Pancreas (tissue), 10 donors: Measurements from ENCODE around the gene KIAA1143. TPM values are rescaled to one million over a fixed set of nuclear protein-coding genes. Genes with fewer than 3 reads are reported as not detected.

Source experiments
- ATAC-seq, 4 donors: fragments of 200-7000 bp; cut with Tn5 transposase; one replicate each; pipeline versions ENCODE4 v1.8.0 to v1.9.1; 2020; ENCODE audit warnings: mild to moderate bottlenecking in 4 of 4, moderate library complexity in 4 of 4
- DNase-seq, 6 donors: peaks; one replicate each; pipeline ENCODE4 v3.0.0-alpha.2; 2020
- FAIRE-seq: peaks from 2 replicates; lab custom pipeline; 2012; peaks lifted over from hg19 to GRCh38; lab: Jason Lieb, UNC
- H3K27ac ChIP-seq, 4 donors: fragments of 200-600 bp; sonication (generic); 1 replicate in 3 of 4; 2 replicates in 1 of 4; pipeline versions ENCODE4 v1.5.0 to v1.8.0; 2020
- H3K27me3 ChIP-seq, 4 donors: fragments of 200-600 bp; one replicate each; pipeline ENCODE4 v1.8.0; 2021
- H3K36me3 ChIP-seq, 3 donors: fragments of 200-600 bp; sonication (generic) in 1 of 3; one replicate each; pipeline versions ENCODE4 v1.5.0 to v1.8.0; 2020 to 2021
- H3K4me1 ChIP-seq, 3 donors: fragments of 200-600 bp; one replicate each; pipeline ENCODE4 v1.8.0; 2021
- H3K4me3 ChIP-seq, 4 donors: fragments of 200-600 bp; sonication (generic) in 2 of 4; one replicate each; pipeline versions ENCODE4 v1.5.0 to v1.8.0; 2020 to 2021
- H3K9me3 ChIP-seq, 4 donors: fragments of 200-600 bp; one replicate each; pipeline ENCODE4 v1.8.0; 2021
- CTCF ChIP-seq, 4 donors: fragments of 200-600 bp; sonication (generic) in 3 of 4; IDR thresholded peaks; one replicate each; pipeline versions ENCODE4 v1.5.0 to v1.8.0; 2021; ENCODE audit warnings: antibody characterized with exemption in 4 of 4
- WGBS, 2 donors: extraction: QIAGEN DNeasy Blood & Tissue Kit; methylation state at CpG; one replicate each; pipeline ENCODE4 v1.1.7; 2013; 5-methylcytosine and 5-hydroxymethylcytosine counted together
- intact Hi-C, 3 donors: fragments of 100-400 bp; cut with DNase I; formaldehyde crosslinking; loops; one replicate each; pipeline versions ENCODE4 v1.11.1 to v1.14.2; 2022
- polyA plus RNA-seq, 2 donors: library from polyadenylated mRNA; stranded (reverse); fragments of 200-250 nt; gene quantifications; one replicate each; pipeline ENCODE4 v1.2.3, GENCODE V29; 2013
- total RNA-seq, 6 donors: library from RNA; stranded (reverse); fragmentation: NEBNext Ultra II Directional in 4 of 6; extraction: Animal tissue kit (Norgen Biotek cat#: 25700) in 4 of 6; gene quantifications; one replicate each; pipeline versions ENCODE4 v1.2.1 to v1.2.4, GENCODE V29; 2021 to 2023
- donor health status: healthy with polysubstance abuse.
- donor health status: DM: no; HTN: no; CAD: no; lungs with moderate emphysema.
- donor health status: DM: no; HTN: no; CAD: no.
- donor health status: control.
- donor health status: control.
- donor health status: Bipolar disorder and iron deficiency.
- donor health status: DM: yes; HTN: yes; CAD: no.
- donor health status: DM: no; HTN: no; CAD: no.
- donor health status: DM: no; HTN: no; CAD: no.
- donor health status: DM: yes; HTN: yes; CAD: no.

KIAA1143 gene
- total and polyA plus RNA-seq, 8 donors = 4.3 to 19.3 (median 11.3) TPM

GRCh38 chr3:44762170-44762677, 805 bp upstream of the KIAA1143 start:
- intact Hi-C loops = no loop called here
- FAIRE-seq (no peak), ATAC-seq (no peak), DNase-seq (no peak)
- no peaks in the 10 kb centered on the region for H3K27me3 ChIP-seq
- no peaks in the 10 kb centered on the region for H3K9me3 ChIP-seq
- peak overlapping the region in 3 of 4 donors; percentile 58 to 87 (median 68) for H3K4me3 ChIP-seq
- H3K27ac ChIP-seq = no peak overlapping the region
- no peak for TF ChIP-seq CTCF (IDR thresholded peaks at IDR 0.05)
- H3K4me1 ChIP-seq = no peaks in the 10 kb centered on the region
- WGBS, 2 donors = 0 to 2% methylated on average over 9 of the region's 9 CpGs
- H3K36me3 ChIP-seq = peaks cover 0 to 5% (median 0%) of the 10 kb centered on the region in 3 donors

- FAIRE-seq (no peak), ATAC-seq (peak in 2 of 4 donors; percentile 10 to 36), DNase-seq (no peak)
- Histone ChIP-seq H3K27me3 (no peaks in the 10 kb centered on the region), H3K36me3 (peaks cover 0 to 5% (median 0%) of the 10 kb centered on the region in 3 donors), H3K27ac (peak overlapping the region in 3 of 4 donors; percentile 34 to 51 (median 39)), H3K4me3 (peak overlapping the region; percentile 58 to 87 (median 70)), H3K9me3 (no peaks in the 10 kb centered on the region), H3K4me1 (no peaks in the 10 kb centered on the region)
- intact Hi-C loops = no loop called here
- TF ChIP-seq CTCF (IDR thresholded peaks at IDR 0.05) = no peak
- 0 to 1% methylated on average over 15 of the region's 15 CpGs for WGBS, 2 donors
Measured at GRCh38 chr3:44761101-44761423, 357 bp downstream of the KIAA1143 start.

- Histone ChIP-seq H3K36me3 (peaks cover 0 to 36% (median 24%) of the 10 kb centered on the region in 3 donors), H3K27me3 (no peaks in the 10 kb centered on the region), H3K4me3 (no peak overlapping the region), H3K4me1 (no peaks in the 10 kb centered on the region), H3K9me3 (peaks cover 0 to 22% (median 6%) of the 10 kb centered on the region in 4 donors), H3K27ac (no peak overlapping the region)
- ATAC-seq (no peak), DNase-seq (no peak), FAIRE-seq (no peak)
- WGBS, 2 donors = 95 to 96% methylated on average over 3 of the region's 3 CpGs
- no peak for TF ChIP-seq CTCF (IDR thresholded peaks at IDR 0.05)
- intact Hi-C loops = no loop called here
Measured at GRCh38 chr3:44734646-44735168, 26.7 kb downstream of the KIAA1143 start.

- peaks cover 0 to 2% (median 0%) of the 10 kb centered on the region in 3 donors for H3K4me1 ChIP-seq
- peak; percentile 92 to 98 (median 94) for DNase-seq
- intact Hi-C loops = no loop called here
- 0 to 1% methylated on average over 43 to 46 of the region's 46 CpGs for WGBS, 2 donors
- H3K27ac ChIP-seq = peak within 1 kb of the TSS in 2 of 4 donors; percentile 2 to 10
- peaks cover 0 to 8% (median 1%) of the 10 kb centered on the region in 4 donors for H3K9me3 ChIP-seq
- no peak for TF ChIP-seq CTCF (IDR thresholded peaks at IDR 0.05)
- no peak for FAIRE-seq
- H3K36me3 ChIP-seq = peaks cover 0 to 32% (median 23%) of the 10 kb centered on the region in 3 donors
- peak; percentile 100 for ATAC-seq
- no peaks in the 10 kb centered on the region for H3K27me3 ChIP-seq
- H3K4me3 ChIP-seq = peak within 1 kb of the TSS; percentile 31 to 74 (median 68)
Measured at GRCh38 chr3:44729384-44729910, 32.0 kb downstream of the KIAA1143 start, which contains the start of gene ZNF501. TSS of gene ZNF501 (plus strand) at chr3:44729635. CDS start at chr3:44734422, 4,787 bp downstream.

- intact Hi-C loops = no loop called here
- peaks cover 0 to 21% (median 12%) of the 10 kb centered on the region in 3 donors for H3K36me3 ChIP-seq
- DNase-seq = no peak
- TF ChIP-seq CTCF (IDR thresholded peaks at IDR 0.05) = no peak
- no peaks in the 10 kb centered on the region for H3K4me1 ChIP-seq
- 98 to 100% methylated on average over 1 of the region's 1 CpG for WGBS, 2 donors
- ATAC-seq = no peak
- no peaks in the 10 kb centered on the region for H3K27me3 ChIP-seq
- no peak overlapping the region for H3K4me3 ChIP-seq
- H3K9me3 ChIP-seq = peaks cover 0 to 17% (median 7%) of the 10 kb centered on the region in 4 donors
- H3K27ac ChIP-seq = no peak overlapping the region
- no peak for FAIRE-seq
Measured at GRCh38 chr3:44722103-44722401, 39.4 kb downstream of the KIAA1143 start.
